Measurements from ENCODE around the gene HS6ST1.

DNA sequence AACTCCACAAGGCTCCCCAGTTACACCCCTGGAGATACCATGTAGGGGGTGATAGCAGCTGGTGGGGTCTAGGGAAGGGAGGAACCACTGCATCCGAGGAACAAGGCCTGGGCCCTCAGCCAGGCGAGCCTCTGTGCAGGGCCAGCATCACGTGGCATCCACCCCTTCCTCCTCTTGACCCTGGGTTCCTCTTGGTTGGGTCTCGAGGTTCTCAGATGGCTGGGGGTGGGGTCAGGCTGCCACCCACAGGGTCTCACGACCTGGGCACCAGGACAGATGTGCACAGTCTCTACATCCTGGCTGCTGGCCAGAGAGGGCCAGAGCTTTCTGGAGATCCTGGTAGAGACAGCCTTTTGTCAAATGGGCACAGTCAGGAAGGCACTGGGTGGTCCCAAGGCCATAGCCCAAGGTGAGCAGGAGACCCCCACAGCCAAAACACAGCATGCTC is 10.4 kb downstream of the HS6ST1 start:
- TF ChIP-seq, protein P1, sequence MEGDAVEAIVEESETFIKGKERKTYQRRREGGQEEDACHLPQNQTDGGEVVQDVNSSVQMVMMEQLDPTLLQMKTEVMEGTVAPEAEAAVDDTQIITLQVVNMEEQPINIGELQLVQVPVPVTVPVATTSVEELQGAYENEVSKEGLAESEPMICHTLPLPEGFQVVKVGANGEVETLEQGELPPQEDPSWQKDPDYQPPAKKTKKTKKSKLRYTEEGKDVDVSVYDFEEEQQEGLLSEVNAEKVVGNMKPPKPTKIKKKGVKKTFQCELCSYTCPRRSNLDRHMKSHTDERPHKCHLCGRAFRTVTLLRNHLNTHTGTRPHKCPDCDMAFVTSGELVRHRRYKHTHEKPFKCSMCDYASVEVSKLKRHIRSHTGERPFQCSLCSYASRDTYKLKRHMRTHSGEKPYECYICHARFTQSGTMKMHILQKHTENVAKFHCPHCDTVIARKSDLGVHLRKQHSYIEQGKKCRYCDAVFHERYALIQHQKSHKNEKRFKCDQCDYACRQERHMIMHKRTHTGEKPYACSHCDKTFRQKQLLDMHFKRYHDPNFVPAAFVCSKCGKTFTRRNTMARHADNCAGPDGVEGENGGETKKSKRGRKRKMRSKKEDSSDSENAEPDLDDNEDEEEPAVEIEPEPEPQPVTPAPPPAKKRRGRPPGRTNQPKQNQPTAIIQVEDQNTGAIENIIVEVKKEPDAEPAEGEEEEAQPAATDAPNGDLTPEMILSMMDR (IDR thresholded peaks at IDR 0.05) = no peak
- no peak for TF ChIP-seq POLR2AphosphoS5 (IDR thresholded peaks at IDR 0.05)
